ENCODE measurements around the gene ATP5F1B.

The ATP5F1B gene

DNA sequence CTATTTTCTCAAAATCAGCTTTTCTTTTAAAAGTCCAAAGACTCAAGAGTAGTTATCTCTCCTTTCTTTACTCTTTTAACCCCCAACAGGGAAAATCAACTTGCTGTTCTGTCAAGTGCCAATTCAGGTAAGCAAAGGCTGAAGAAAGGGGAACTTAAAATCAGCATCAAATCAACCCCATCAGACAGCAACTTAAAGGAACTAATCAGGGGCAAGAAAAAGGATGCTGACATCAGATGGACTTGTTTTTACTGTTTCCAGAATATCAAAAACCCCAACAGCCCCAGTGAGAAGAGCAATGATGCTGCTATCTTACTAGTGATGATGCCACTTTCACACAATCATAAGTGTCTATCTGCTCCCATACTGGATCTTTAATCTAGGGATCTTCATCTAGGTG lies 19.1 kb downstream of the ATP5F1B start:
- Histone ChIP-seq H3K9ac (no peak overlapping the region), H3K36me3 (ENCODE audit: control insufficient read depth, insufficient read depth, low read length) (no peaks in the 10 kb centered on the region), H3K4me2 (ENCODE audit: low read length) (no peak overlapping the region), H3K4me1 (peaks cover 23% of the 10 kb centered on the region), H3K27me3 (ENCODE audit: control insufficient read depth, insufficient read depth, low read length) (no peaks in the 10 kb centered on the region), H3K9me3 (ENCODE audit: control insufficient read depth, low read length) (no peaks in the 10 kb centered on the region), H3K79me2 (peaks cover 64% of the 10 kb centered on the region), H3K27ac (no peak overlapping the region), H3K4me3 (ENCODE audit: low read depth, low read length) (no peak overlapping the region), H2AFZ (no peak overlapping the region)
- TF ChIP-seq, protein P1, sequence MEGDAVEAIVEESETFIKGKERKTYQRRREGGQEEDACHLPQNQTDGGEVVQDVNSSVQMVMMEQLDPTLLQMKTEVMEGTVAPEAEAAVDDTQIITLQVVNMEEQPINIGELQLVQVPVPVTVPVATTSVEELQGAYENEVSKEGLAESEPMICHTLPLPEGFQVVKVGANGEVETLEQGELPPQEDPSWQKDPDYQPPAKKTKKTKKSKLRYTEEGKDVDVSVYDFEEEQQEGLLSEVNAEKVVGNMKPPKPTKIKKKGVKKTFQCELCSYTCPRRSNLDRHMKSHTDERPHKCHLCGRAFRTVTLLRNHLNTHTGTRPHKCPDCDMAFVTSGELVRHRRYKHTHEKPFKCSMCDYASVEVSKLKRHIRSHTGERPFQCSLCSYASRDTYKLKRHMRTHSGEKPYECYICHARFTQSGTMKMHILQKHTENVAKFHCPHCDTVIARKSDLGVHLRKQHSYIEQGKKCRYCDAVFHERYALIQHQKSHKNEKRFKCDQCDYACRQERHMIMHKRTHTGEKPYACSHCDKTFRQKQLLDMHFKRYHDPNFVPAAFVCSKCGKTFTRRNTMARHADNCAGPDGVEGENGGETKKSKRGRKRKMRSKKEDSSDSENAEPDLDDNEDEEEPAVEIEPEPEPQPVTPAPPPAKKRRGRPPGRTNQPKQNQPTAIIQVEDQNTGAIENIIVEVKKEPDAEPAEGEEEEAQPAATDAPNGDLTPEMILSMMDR (IDR thresholded peaks at IDR 0.05) = no peak

GRCh38 chr12:56622535-56622934 lies 23.2 kb downstream of the ATP5F1B start:
- Histone ChIP-seq H3K4me2 (ENCODE audit: low read length) (no peak overlapping the region), H3K9ac (no peak overlapping the region), H3K4me3 (ENCODE audit: low read depth, low read length) (no peak overlapping the region), H3K27me3 (ENCODE audit: control insufficient read depth, insufficient read depth, low read length) (no peaks in the 10 kb centered on the region), H3K9me3 (ENCODE audit: control insufficient read depth, low read length) (no peaks in the 10 kb centered on the region), H3K27ac (no peak overlapping the region), H3K36me3 (ENCODE audit: control insufficient read depth, insufficient read depth, low read length) (no peaks in the 10 kb centered on the region), H2AFZ (no peak overlapping the region), H3K4me1 (peaks cover 14% of the 10 kb centered on the region), H3K79me2 (peaks cover 71% of the 10 kb centered on the region)
- TF ChIP-seq, protein P1 (IDR thresholded peaks at IDR 0.05) = no peak

DNA sequence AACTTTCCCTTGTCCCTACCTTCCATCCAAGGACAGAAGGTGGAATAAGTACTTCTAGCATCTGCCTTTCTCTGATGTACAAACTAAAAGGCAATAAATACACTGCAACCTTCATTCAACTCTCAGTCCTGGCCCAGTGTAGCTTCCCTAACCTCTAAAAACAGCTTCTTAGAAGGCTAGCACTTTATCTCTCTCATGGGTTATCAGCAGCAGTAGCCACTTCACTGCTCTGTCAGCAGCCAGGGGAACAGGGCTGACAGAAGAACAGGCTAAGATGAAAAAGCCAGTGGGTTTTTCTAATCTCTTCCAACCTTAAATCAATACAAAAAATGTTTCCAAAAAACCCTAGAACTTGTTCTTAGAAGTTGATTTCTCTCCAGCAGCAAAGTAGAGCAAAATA lies 28.9 kb downstream of the ATP5F1B start:
- H3K36me3 ChIP-seq (ENCODE audit: control insufficient read depth, insufficient read depth, low read length) = no peaks in the 10 kb centered on the region
- TF ChIP-seq, protein P1 (IDR thresholded peaks at IDR 0.05) = no peak

GRCh38 chr12:56616244-56616643 lies 29.5 kb downstream of the ATP5F1B start:
- Histone ChIP-seq H3K9ac (no peak overlapping the region), H3K4me3 (ENCODE audit: low read depth, low read length) (no peak overlapping the region), H3K36me3 (ENCODE audit: control insufficient read depth, insufficient read depth, low read length) (no peaks in the 10 kb centered on the region), H3K4me1 (no peaks in the 10 kb centered on the region), H3K9me3 (ENCODE audit: control insufficient read depth, low read length) (no peaks in the 10 kb centered on the region), H3K27me3 (ENCODE audit: control insufficient read depth, insufficient read depth, low read length) (no peaks in the 10 kb centered on the region), H2AFZ (no peak overlapping the region), H3K79me2 (peaks cover 41% of the 10 kb centered on the region), H3K27ac (no peak overlapping the region), H3K4me2 (ENCODE audit: low read length) (no peak overlapping the region)
- TF ChIP-seq, protein P1 (IDR thresholded peaks at IDR 0.05) = no peak

More for the DNA sequence above, 28.9 kb downstream of the ATP5F1B start:
- no peak overlapping the region for H3K9ac ChIP-seq
- no peaks in the 10 kb centered on the region for H3K4me1 ChIP-seq
- H3K27me3 ChIP-seq (ENCODE audit: control insufficient read depth, insufficient read depth, low read length) = no peaks in the 10 kb centered on the region
- no peak overlapping the region for H3K27ac ChIP-seq
- H3K4me2 ChIP-seq (ENCODE audit: low read length) = no peak overlapping the region
- H3K9me3 ChIP-seq (ENCODE audit: control insufficient read depth, low read length) = no peaks in the 10 kb centered on the region
- no peak overlapping the region for H3K4me3 ChIP-seq (ENCODE audit: low read depth, low read length)
- peaks cover 44% of the 10 kb centered on the region for H3K79me2 ChIP-seq
- no peak overlapping the region for H2AFZ ChIP-seq

GRCh38 chr12:56614627-56615026 lies 31.2 kb downstream of the ATP5F1B start:
- H3K9ac ChIP-seq = no peak overlapping the region
- H3K79me2 ChIP-seq = peaks cover 29% of the 10 kb centered on the region
- no peaks in the 10 kb centered on the region for H3K9me3 ChIP-seq (ENCODE audit: control insufficient read depth, low read length)
- no peaks in the 10 kb centered on the region for H3K36me3 ChIP-seq (ENCODE audit: control insufficient read depth, insufficient read depth, low read length)
- H3K27me3 ChIP-seq (ENCODE audit: control insufficient read depth, insufficient read depth, low read length) = no peaks in the 10 kb centered on the region
- H3K27ac ChIP-seq = no peak overlapping the region
- no peak overlapping the region for H3K4me2 ChIP-seq (ENCODE audit: low read length)
- H3K4me3 ChIP-seq (ENCODE audit: low read depth, low read length) = no peak overlapping the region
- no peaks in the 10 kb centered on the region for H3K4me1 ChIP-seq
- no peak overlapping the region for H2AFZ ChIP-seq
- TF ChIP-seq, protein P1 (IDR thresholded peaks at IDR 0.05) = no peak

Data from parathyroid adenoma (tissue), 2 donors.